GM19193 (cell line): ENCODE measurements around the gene ATP2C2.

Experiments
- POLR2A ChIP-seq: IDR thresholded peaks from 4 replicates; pipeline ENCODE4 v1.6.1; 2011; ENCODE audit not compliant: insufficient read depth, insufficient read length; ENCODE audit errors: extremely low read depth

ATP2C2 gene

GRCh38 chr16:84443166-84443802 is 74.9 kb downstream of the ATP2C2 start:
- TF ChIP-seq POLR2A: no peak

- no peak for TF ChIP-seq POLR2A
Observed at GRCh38 chr16:84444476-84444875, 76.1 kb downstream of the ATP2C2 start.

GRCh38 chr16:84446084-84446483 is 77.7 kb downstream of the ATP2C2 start:
- TF ChIP-seq POLR2A: no peak

- TF ChIP-seq POLR2A: no peak
Observed at GRCh38 chr16:84446596-84447392, 78.5 kb downstream of the ATP2C2 start.

GRCh38 chr16:84448444-84448843 is 80.1 kb downstream of the ATP2C2 start:
- no peak for TF ChIP-seq POLR2A

- TF ChIP-seq POLR2A: no peak
Observed at GRCh38 chr16:84449156-84450140, 81.1 kb downstream of the ATP2C2 start.

- no peak for TF ChIP-seq POLR2A
Observed at GRCh38 chr16:84450176-84450865, 82.0 kb downstream of the ATP2C2 start.

- no peak for TF ChIP-seq POLR2A
Observed at GRCh38 chr16:84451781-84452180, 83.4 kb downstream of the ATP2C2 start.

GRCh38 chr16:84453061-84453752 is 84.9 kb downstream of the ATP2C2 start:
- TF ChIP-seq POLR2A: no peak

- no peak for TF ChIP-seq POLR2A
Observed at GRCh38 chr16:84454611-84455010, 86.3 kb downstream of the ATP2C2 start.

GRCh38 chr16:84455031-84455430 is 86.7 kb downstream of the ATP2C2 start:
- TF ChIP-seq POLR2A: no peak

- no peak for TF ChIP-seq POLR2A
Observed at GRCh38 chr16:84458606-84459532, 90.5 kb downstream of the ATP2C2 start.

GRCh38 chr16:84459533-84459894 is 91.2 kb downstream of the ATP2C2 start:
- TF ChIP-seq POLR2A: no peak
